Loucy (cell line): ENCODE results near the gene TCP11L1.
"Not testable (repeated sequence)": the region's sequence is repeated elsewhere in the genome, so short reads cannot be mapped to it uniquely, and the experiment has no call there.

Source experiments
- H2AFZ ChIP-seq: fragments of 200-600 bp; sonication (generic); 2 replicates; pipeline ENCODE4 v1.6.0; 2016; ENCODE audit warnings: antibody characterized with exemption, mild to moderate bottlenecking, low read length, moderate library complexity
- H3F3A ChIP-seq: fragments of 200-600 bp; 2 replicates; pipeline ENCODE4 v1.6.0; 2016; ENCODE audit warnings: antibody characterized with exemption, low read depth, mild to moderate bottlenecking
- H3K27me3 ChIP-seq: fragments of 200-600 bp; sonication (generic); 2 replicates; pipeline ENCODE4 v1.6.1; 2014; ENCODE audit warnings: low read length, mild to moderate bottlenecking; ENCODE audit not compliant: insufficient read depth, poor library complexity, severe bottlenecking
- H3K36me3 ChIP-seq: fragments of 200-600 bp; sonication (generic); 2 replicates; pipeline ENCODE4 v1.6.1; 2016; ENCODE audit warnings: low read length; ENCODE audit not compliant: insufficient read depth
- H3K4me1 ChIP-seq: fragments of 200-600 bp; sonication (generic); 2 replicates; pipeline ENCODE4 v1.5.1; 2014; ENCODE audit warnings: low read length, mild to moderate bottlenecking; ENCODE audit not compliant: insufficient read depth, poor library complexity, severe bottlenecking
- H3K4me2 ChIP-seq: fragments of 200-600 bp; sonication (generic); 2 replicates; pipeline ENCODE4 v1.6.0; 2014; ENCODE audit warnings: antibody characterized with exemption, low read length, low read depth, mild to moderate bottlenecking; ENCODE audit not compliant: poor library complexity, severe bottlenecking
- H3K4me3 ChIP-seq: fragments of 200-600 bp; sonication (generic); 2 replicates; pipeline ENCODE4 v1.5.1; 2014; ENCODE audit warnings: low read length, mild to moderate bottlenecking, mixed read lengths; ENCODE audit not compliant: poor library complexity, severe bottlenecking
- H3K79me2 ChIP-seq: fragments of 200-600 bp; sonication (generic); 2 replicates; pipeline ENCODE4 v1.6.1; 2014; ENCODE audit warnings: low read length; ENCODE audit not compliant: insufficient read depth
- H3K9ac ChIP-seq: fragments of 200-600 bp; sonication (generic); 2 replicates; pipeline ENCODE4 v1.6.0; 2014; ENCODE audit warnings: mild to moderate bottlenecking, low read depth, low read length, moderate library complexity; ENCODE audit not compliant: poor library complexity, severe bottlenecking
- H3K9me2 ChIP-seq: fragments of 200-600 bp; sonication (generic); replicated peaks from 2 replicates; pipeline ENCODE4 v1.6.1; 2016; ENCODE audit warnings: low read depth, low read length, mixed read lengths
- H3K9me3 ChIP-seq: fragments of 200-600 bp; sonication (generic); 2 replicates; pipeline ENCODE4 v1.6.1; 2014; ENCODE audit warnings: mild to moderate bottlenecking, antibody characterized with exemption, low read length, low read depth; ENCODE audit not compliant: insufficient read depth
- H4K20me1 ChIP-seq: fragments of 200-600 bp; sonication (generic); 2 replicates; pipeline ENCODE4 v1.6.0; 2014; ENCODE audit warnings: antibody characterized with exemption, low read length, mild to moderate bottlenecking; ENCODE audit not compliant: insufficient read depth, poor library complexity, severe bottlenecking
- CTCF ChIP-seq: fragments of 200-600 bp; sonication (generic); conservative IDR thresholded peaks from 2 replicates; pipeline ENCODE4 v1.5.1; 2014; ENCODE audit warnings: mild to moderate bottlenecking, antibody characterized with exemption, low read length
- EZH2phosphoT487 ChIP-seq: fragments of 200-600 bp; IDR thresholded peaks from 2 replicates; pipeline ENCODE4 v1.6.1; 2018; ENCODE audit warnings: antibody characterized with exemption, mild to moderate bottlenecking, moderate library complexity, borderline replicate concordance

TCP11L1 gene

GRCh38 chr11:33045551-33046255, 6.3 kb downstream of the TCP11L1 start:
- no peaks in the 10 kb centered on the region for H3K9me3 ChIP-seq
- H3K9ac ChIP-seq: no peak overlapping the region
- peaks cover 9% of the 10 kb centered on the region; the same call in 1 of the 2 replicates for H3K36me3 ChIP-seq
- peaks cover 21% of the 10 kb centered on the region for H3K4me1 ChIP-seq
- H3K9me2 ChIP-seq: no peaks in the 10 kb centered on the region
- no peaks in the 10 kb centered on the region for H3F3A ChIP-seq
- H4K20me1 ChIP-seq: no peaks in the 10 kb centered on the region
- no peak for TF ChIP-seq EZH2phosphoT487
- no peak for TF ChIP-seq CTCF
- no peak overlapping the region for H2AFZ ChIP-seq
- H3K27me3 ChIP-seq: no peaks in the 10 kb centered on the region
- H3K4me2 ChIP-seq: no peak overlapping the region
- peaks cover 23% of the 10 kb centered on the region for H3K79me2 ChIP-seq
- H3K4me3 ChIP-seq: no peak overlapping the region

- H3K4me1 ChIP-seq, H3K36me3 ChIP-seq, H3F3A ChIP-seq, H3K79me2 ChIP-seq, H3K4me2 ChIP-seq, H2AFZ ChIP-seq, H3K27me3 ChIP-seq, H3K9ac ChIP-seq, H3K9me2 ChIP-seq, H3K9me3 ChIP-seq, H4K20me1 ChIP-seq, H3K4me3 ChIP-seq: not testable (repeated sequence)
Measured at GRCh38 chr11:33048701-33049100, 9.3 kb downstream of the TCP11L1 start.

GRCh38 chr11:33049565-33050408, 10.4 kb downstream of the TCP11L1 start:
- H3K27me3 ChIP-seq, H3K79me2 ChIP-seq, H3F3A ChIP-seq, H3K4me1 ChIP-seq, H3K9me2 ChIP-seq, H3K9ac ChIP-seq, H3K4me2 ChIP-seq, H4K20me1 ChIP-seq, H3K4me3 ChIP-seq, H2AFZ ChIP-seq, H3K9me3 ChIP-seq: not testable (repeated sequence)
- H3K36me3 ChIP-seq: peaks cover 16% of the 10 kb centered on the region; the same call in 1 of the 2 replicates

- H3K9me2 ChIP-seq: no peaks in the 10 kb centered on the region
- no peak overlapping the region for H3K9ac ChIP-seq
- H2AFZ ChIP-seq: no peak overlapping the region
- H3K4me3 ChIP-seq: no peak overlapping the region
- no peaks in the 10 kb centered on the region for H3K9me3 ChIP-seq
- no peaks in the 10 kb centered on the region for H4K20me1 ChIP-seq
- H3K79me2 ChIP-seq: no peaks in the 10 kb centered on the region
- TF ChIP-seq EZH2phosphoT487 (no peak), CTCF (no peak)
- no peaks in the 10 kb centered on the region for H3K27me3 ChIP-seq
- no peak overlapping the region for H3K4me2 ChIP-seq
- peaks cover 16% of the 10 kb centered on the region; the same call in 1 of the 2 replicates for H3K36me3 ChIP-seq
- H3K4me1 ChIP-seq: peaks cover 4% of the 10 kb centered on the region
- no peaks in the 10 kb centered on the region for H3F3A ChIP-seq
Measured at GRCh38 chr11:33052231-33052630, 12.9 kb downstream of the TCP11L1 start.
